ENCODE results near the gene ARL5C.

Gene ARL5C

GRCh38 chr17:39138431-39139160, 27.4 kb downstream of the ARL5C start:
- TF ChIP-seq RAD21 (IDR thresholded peaks at IDR 0.05; ENCODE audit: low read depth): no peak
- no peak for TF ChIP-seq MAX (IDR thresholded peaks at IDR 0.05)
- TF ChIP-seq TAF1 (IDR thresholded peaks at IDR 0.05; ENCODE audit: low read depth): no peak

- TF ChIP-seq YY1 (IDR thresholded peaks at IDR 0.05; ENCODE audit: low read depth): no peak
- no peak for TF ChIP-seq USF1 (IDR thresholded peaks at IDR 0.05)
- no peak for TF ChIP-seq TCF12 (IDR thresholded peaks at IDR 0.05; ENCODE audit: low read depth)
- TF ChIP-seq TEAD4 (IDR thresholded peaks at IDR 0.05): no peak
- TF ChIP-seq CEBPB (IDR thresholded peaks at IDR 0.05): no peak
- no peak for TF ChIP-seq REST (IDR thresholded peaks at IDR 0.05; ENCODE audit: low read depth)
- TF ChIP-seq NFIC (IDR thresholded peaks at IDR 0.05): no peak
- TF ChIP-seq ZBTB7A (IDR thresholded peaks at IDR 0.05; ENCODE audit: low read depth): no peak
- no peak for TF ChIP-seq RAD21 (IDR thresholded peaks at IDR 0.05; ENCODE audit: low read depth)
- no peak for TF ChIP-seq CREB1 (IDR thresholded peaks at IDR 0.05; ENCODE audit: low read depth)
- no peak for TF ChIP-seq FOXM1 (IDR thresholded peaks at IDR 0.05; ENCODE audit: borderline replicate concordance, low read depth)
- TF ChIP-seq EGR1 (IDR thresholded peaks at IDR 0.05): no peak
- no peak for TF ChIP-seq EP300 (IDR thresholded peaks at IDR 0.05; ENCODE audit: borderline replicate concordance)
- TF ChIP-seq TAF1 (IDR thresholded peaks at IDR 0.05; ENCODE audit: low read depth): no peak
- no peak for TF ChIP-seq MAX (IDR thresholded peaks at IDR 0.05)
Measured at GRCh38 chr17:39134878-39135277, 31.1 kb downstream of the ARL5C start.

- no peak for TF ChIP-seq NFIC (IDR thresholded peaks at IDR 0.05)
- TF ChIP-seq ZBTB7A (IDR thresholded peaks at IDR 0.05; ENCODE audit: low read depth): no peak
- no peak for TF ChIP-seq EP300 (IDR thresholded peaks at IDR 0.05; ENCODE audit: borderline replicate concordance)
- no peak for TF ChIP-seq YY1 (IDR thresholded peaks at IDR 0.05; ENCODE audit: low read depth)
- TF ChIP-seq REST (IDR thresholded peaks at IDR 0.05; ENCODE audit: low read depth): no peak
- no peak for TF ChIP-seq FOXM1 (IDR thresholded peaks at IDR 0.05; ENCODE audit: borderline replicate concordance, low read depth)
- no peak for TF ChIP-seq TEAD4 (IDR thresholded peaks at IDR 0.05)
- no peak for TF ChIP-seq RAD21 (IDR thresholded peaks at IDR 0.05; ENCODE audit: low read depth)
- no peak for TF ChIP-seq MAX (IDR thresholded peaks at IDR 0.05)
- no peak for TF ChIP-seq TAF1 (IDR thresholded peaks at IDR 0.05; ENCODE audit: low read depth)
- no peak for TF ChIP-seq TCF12 (IDR thresholded peaks at IDR 0.05; ENCODE audit: low read depth)
- TF ChIP-seq EGR1 (IDR thresholded peaks at IDR 0.05): no peak
- TF ChIP-seq CEBPB (IDR thresholded peaks at IDR 0.05): no peak
- TF ChIP-seq CREB1 (IDR thresholded peaks at IDR 0.05; ENCODE audit: low read depth): no peak
- TF ChIP-seq USF1 (IDR thresholded peaks at IDR 0.05): no peak
Measured at GRCh38 chr17:39132192-39132610, 33.8 kb downstream of the ARL5C start.

- TF ChIP-seq TAF1 (IDR thresholded peaks at IDR 0.05; ENCODE audit: low read depth) (no peak), EP300 (IDR thresholded peaks at IDR 0.05; ENCODE audit: borderline replicate concordance) (no peak), NFIC (IDR thresholded peaks at IDR 0.05) (no peak), TEAD4 (IDR thresholded peaks at IDR 0.05) (no peak), TCF12 (IDR thresholded peaks at IDR 0.05; ENCODE audit: low read depth) (no peak), CEBPB (IDR thresholded peaks at IDR 0.05) (no peak), EGR1 (IDR thresholded peaks at IDR 0.05) (no peak), CREB1 (IDR thresholded peaks at IDR 0.05; ENCODE audit: low read depth) (no peak), YY1 (IDR thresholded peaks at IDR 0.05; ENCODE audit: low read depth) (no peak)
Measured at GRCh38 chr17:39131616-39132015, 34.3 kb downstream of the ARL5C start.

- no peak for TF ChIP-seq CEBPB (IDR thresholded peaks at IDR 0.05)
- TF ChIP-seq CREB1 (IDR thresholded peaks at IDR 0.05; ENCODE audit: low read depth): no peak
- no peak for TF ChIP-seq EGR1 (IDR thresholded peaks at IDR 0.05)
- TF ChIP-seq TCF12 (IDR thresholded peaks at IDR 0.05; ENCODE audit: low read depth): no peak
- TF ChIP-seq ZBTB7A (IDR thresholded peaks at IDR 0.05; ENCODE audit: low read depth): no peak
- TF ChIP-seq USF1 (IDR thresholded peaks at IDR 0.05): no peak
- TF ChIP-seq NFIC (IDR thresholded peaks at IDR 0.05): no peak
- no peak for TF ChIP-seq TEAD4 (IDR thresholded peaks at IDR 0.05)
- TF ChIP-seq TAF1 (IDR thresholded peaks at IDR 0.05; ENCODE audit: low read depth): no peak
- TF ChIP-seq MAX (IDR thresholded peaks at IDR 0.05): no peak
- TF ChIP-seq REST (IDR thresholded peaks at IDR 0.05; ENCODE audit: low read depth): no peak
Measured at GRCh38 chr17:39130205-39130604, 35.8 kb downstream of the ARL5C start.

All from Ishikawa (cell line).